AG08396 (cell line): ENCODE results near the gene FCGR3B.
"Not testable (repeated sequence)": the region's sequence is repeated elsewhere in the genome, so short reads cannot be mapped to it uniquely, and the experiment has no call there.

Experiments
- DNase-seq: peaks from one replicate; pipeline ENCODE4 v3.0.0; 2012; ENCODE audit warnings: low spot score, mixed read lengths

Gene FCGR3B

GRCh38 chr1:161605762-161606540, 25.0 kb downstream of the FCGR3B start:
- peak; percentile 81 for DNase-seq

GRCh38 chr1:161605024-161605423, 26.0 kb downstream of the FCGR3B start:
- DNase-seq, result not testable (repeated sequence)

GRCh38 chr1:161597077-161597476, 33.9 kb downstream of the FCGR3B start:
- DNase-seq, result not testable (repeated sequence)

GRCh38 chr1:161595583-161595982, 35.4 kb downstream of the FCGR3B start:
- DNase-seq, result not testable (repeated sequence)

- DNase-seq, result not testable (repeated sequence)
Measured at GRCh38 chr1:161595173-161595572, 35.8 kb downstream of the FCGR3B start.

- DNase-seq, result not testable (repeated sequence)
Measured at GRCh38 chr1:161594269-161594984, 36.5 kb downstream of the FCGR3B start.

- DNase-seq, result not testable (repeated sequence)
Measured at GRCh38 chr1:161593092-161593755, 37.8 kb downstream of the FCGR3B start.

GRCh38 chr1:161592586-161592985, 38.4 kb downstream of the FCGR3B start:
- not testable (repeated sequence) for DNase-seq

- not testable (repeated sequence) for DNase-seq
Measured at GRCh38 chr1:161589920-161590319, 41.1 kb downstream of the FCGR3B start.

GRCh38 chr1:161589365-161589764, 41.6 kb downstream of the FCGR3B start:
- DNase-seq, result not testable (repeated sequence)

GRCh38 chr1:161588596-161588995, 42.4 kb downstream of the FCGR3B start:
- DNase-seq, result not testable (repeated sequence)

- DNase-seq, result not testable (repeated sequence)
Measured at GRCh38 chr1:161582882-161583281, 48.1 kb downstream of the FCGR3B start.

GRCh38 chr1:161580879-161581537, 50.0 kb downstream of the FCGR3B start:
- DNase-seq, result not testable (repeated sequence)

- not testable (repeated sequence) for DNase-seq
Measured at GRCh38 chr1:161579856-161580507, 51.0 kb downstream of the FCGR3B start.

GRCh38 chr1:161576676-161577075, 54.3 kb downstream of the FCGR3B start:
- DNase-seq, result not testable (repeated sequence)
